Sigmoid colon (tissue), 4 donors: ENCODE data around the gene HECW1.

Experiments used
- POLR2A ChIP-seq, 2 donors: fragments of 450-650 bp; IDR thresholded peaks; one replicate each; pipeline ENCODE4 v1.6.1; 2016; ENCODE audit warnings: antibody characterized with exemption in 2 of 2, mild to moderate bottlenecking in 2 of 2, moderate library complexity in 2 of 2
- POLR2AphosphoS5 ChIP-seq, 4 donors: sonication (generic); formaldehyde crosslinking; IDR thresholded peaks; one replicate each; pipeline ENCODE4 v1.6.1; 2017; ENCODE audit warnings: antibody characterized with exemption in 4 of 4
- TF ChIP-seq, protein P1 (sequence below), 4 experiments: fragments of 450-650 bp in 3 of 4; fragments of 200-600 bp in 1 of 4; IDR thresholded peaks; one replicate each; pipeline ENCODE4 v1.5.1; 2016 to 2019; ENCODE audit warnings: antibody characterized with exemption in 4 of 4, mild to moderate bottlenecking in 3 of 4, moderate library complexity in 2 of 4

DNA sequence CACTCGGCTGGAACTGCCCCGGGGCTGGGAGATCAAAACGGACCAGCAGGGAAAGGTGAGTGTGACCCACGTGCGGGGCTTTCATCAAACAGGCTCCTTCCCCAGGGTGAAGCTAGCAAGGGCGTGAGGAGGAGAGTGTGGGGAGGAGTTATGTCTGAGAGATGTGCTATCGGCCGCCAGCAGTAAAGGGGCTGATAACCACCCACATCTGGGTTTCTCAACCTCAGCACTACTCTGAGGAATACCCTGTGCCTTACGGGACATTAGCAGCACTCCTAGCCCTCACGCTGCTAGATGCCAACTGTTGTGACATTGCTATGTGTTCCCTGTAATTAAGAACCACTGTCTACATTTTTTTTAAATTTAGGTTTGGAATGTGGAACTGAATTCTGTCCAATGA is 356.6 kb downstream of the HECW1 start:
- TF ChIP-seq, protein P1, sequence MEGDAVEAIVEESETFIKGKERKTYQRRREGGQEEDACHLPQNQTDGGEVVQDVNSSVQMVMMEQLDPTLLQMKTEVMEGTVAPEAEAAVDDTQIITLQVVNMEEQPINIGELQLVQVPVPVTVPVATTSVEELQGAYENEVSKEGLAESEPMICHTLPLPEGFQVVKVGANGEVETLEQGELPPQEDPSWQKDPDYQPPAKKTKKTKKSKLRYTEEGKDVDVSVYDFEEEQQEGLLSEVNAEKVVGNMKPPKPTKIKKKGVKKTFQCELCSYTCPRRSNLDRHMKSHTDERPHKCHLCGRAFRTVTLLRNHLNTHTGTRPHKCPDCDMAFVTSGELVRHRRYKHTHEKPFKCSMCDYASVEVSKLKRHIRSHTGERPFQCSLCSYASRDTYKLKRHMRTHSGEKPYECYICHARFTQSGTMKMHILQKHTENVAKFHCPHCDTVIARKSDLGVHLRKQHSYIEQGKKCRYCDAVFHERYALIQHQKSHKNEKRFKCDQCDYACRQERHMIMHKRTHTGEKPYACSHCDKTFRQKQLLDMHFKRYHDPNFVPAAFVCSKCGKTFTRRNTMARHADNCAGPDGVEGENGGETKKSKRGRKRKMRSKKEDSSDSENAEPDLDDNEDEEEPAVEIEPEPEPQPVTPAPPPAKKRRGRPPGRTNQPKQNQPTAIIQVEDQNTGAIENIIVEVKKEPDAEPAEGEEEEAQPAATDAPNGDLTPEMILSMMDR (IDR thresholded peaks at IDR 0.05) = no peak
- TF ChIP-seq POLR2A (IDR thresholded peaks at IDR 0.05) (no peak), POLR2AphosphoS5 (IDR thresholded peaks at IDR 0.05) (no peak)
